ENCODE data around the gene INSIG1.
A peak's percentile ranks its signal among the peaks of the same experiment; 100 is the strongest.

The INSIG1 gene

DNA sequence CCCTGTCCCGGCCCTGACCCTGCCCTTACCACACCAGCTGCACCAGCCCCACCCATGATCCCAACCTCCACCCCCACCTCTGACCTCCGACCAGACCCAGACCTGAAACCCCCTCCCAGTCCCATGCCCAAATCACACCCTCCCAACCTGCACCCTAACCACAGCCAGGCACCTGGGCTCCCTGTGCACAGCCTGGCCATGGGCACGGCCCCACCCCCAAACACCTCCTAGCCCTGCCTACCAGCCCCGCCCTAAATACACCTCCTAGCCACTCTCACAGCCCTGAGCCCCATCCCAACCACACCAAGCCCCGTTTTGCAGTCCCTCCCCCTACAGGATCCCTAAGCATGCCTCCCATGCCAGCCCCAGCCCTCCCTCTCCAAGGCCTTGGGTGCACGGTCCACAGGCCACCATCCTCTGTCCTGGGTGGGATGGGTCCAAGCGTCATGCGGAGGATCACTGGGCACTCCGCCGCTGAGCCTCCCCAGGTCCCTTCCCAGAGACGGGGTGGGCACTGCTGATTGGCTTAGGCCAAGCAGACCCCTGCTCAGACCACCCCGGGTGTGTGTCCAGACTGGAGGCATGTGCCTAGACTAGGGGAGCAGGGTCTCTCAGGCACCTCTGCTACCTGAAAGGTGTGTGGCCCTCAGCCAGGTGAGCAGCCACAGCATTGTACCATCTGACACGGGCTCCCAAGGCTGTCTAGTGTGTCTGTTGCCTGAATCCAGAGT, 30.1 kb downstream of the INSIG1 start:
- DNase-seq (ENCODE audit: low read depth in 2 of 2) = no peak

DNA sequence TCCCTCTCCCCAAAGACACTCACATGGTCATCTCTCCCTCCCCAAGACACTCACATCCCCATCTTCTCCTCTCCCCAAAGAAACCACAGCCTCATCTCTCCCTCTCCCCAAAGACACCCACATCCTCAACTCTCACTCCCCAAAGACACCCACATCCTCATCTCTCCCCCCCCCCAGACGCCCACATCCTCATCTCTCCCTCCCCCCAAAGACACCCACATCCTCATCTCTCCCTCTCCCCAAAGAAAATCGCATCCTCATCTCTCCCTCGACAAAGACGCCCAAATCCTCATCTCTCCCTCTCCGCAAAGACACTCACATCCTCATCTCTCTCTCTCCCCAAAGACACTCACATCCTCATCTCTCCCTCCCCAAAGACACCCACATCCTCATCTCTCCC, 31.5 kb downstream of the INSIG1 start:
- DNase-seq (ENCODE audit: low read depth in 2 of 2) = no peak

DNA sequence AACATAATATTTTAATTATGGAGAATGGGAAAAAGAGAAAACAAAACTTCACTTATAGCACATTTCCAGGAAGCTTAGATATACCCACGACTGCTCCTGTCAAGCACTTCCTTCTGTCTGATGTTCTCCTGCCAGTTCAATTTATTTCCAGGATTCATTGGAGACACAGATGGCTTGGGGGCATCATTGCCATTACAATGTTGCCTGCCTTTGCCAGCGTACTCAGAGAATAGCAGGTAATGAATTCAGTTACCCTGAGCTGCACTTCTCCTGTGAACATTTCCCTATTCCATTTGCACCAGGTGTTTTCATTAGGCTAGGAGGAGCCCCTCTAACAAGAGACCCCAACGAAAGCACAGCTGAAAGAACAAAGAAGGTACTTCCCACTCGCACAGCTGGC, 33.7 kb downstream of the INSIG1 start:
- no peak for DNase-seq (ENCODE audit: low read depth in 2 of 2)

DNA sequence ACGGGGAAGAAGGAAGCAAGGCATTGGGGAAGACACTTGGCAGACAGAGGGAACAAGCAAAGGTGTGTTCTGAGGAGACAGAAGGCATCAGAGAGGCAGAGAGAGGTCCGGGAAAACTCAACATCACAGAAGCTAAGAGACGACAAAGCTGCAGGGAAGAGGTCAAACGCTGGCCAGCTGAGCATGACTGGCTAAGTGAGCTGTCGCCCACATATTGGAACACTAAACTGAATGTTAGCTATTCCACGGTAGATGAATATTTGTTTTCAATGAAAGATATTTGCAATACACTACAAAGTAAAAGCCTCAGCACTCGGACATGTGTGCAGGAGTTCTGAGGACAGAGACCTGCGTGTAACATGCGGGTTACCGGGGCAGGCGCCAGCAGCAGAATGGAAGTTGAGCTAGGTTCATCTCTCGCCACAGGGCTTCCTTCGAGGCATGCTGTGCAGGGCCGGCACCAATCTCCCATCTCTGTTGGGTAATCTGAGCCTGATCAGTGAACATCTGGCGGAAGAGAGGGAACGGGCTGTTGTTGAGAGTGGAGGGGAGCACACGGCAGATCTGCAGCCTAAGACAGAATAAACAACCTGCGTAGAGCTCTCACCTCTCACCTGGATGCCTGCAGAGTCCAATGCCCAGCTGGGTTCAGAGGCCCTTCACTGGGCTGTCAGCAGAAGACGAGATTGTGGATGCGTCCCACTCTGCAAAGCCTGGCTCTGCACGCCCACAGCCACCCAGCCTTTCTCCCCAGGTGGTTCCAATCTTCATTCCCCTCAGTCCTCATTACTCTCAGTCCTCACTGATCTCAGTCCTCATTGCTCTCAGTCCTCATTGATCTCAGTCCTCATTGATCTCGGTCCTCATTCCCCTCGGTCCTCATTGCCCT, 35.9 kb downstream of the INSIG1 start:
- no peak for DNase-seq (ENCODE audit: low read depth in 2 of 2)

DNA sequence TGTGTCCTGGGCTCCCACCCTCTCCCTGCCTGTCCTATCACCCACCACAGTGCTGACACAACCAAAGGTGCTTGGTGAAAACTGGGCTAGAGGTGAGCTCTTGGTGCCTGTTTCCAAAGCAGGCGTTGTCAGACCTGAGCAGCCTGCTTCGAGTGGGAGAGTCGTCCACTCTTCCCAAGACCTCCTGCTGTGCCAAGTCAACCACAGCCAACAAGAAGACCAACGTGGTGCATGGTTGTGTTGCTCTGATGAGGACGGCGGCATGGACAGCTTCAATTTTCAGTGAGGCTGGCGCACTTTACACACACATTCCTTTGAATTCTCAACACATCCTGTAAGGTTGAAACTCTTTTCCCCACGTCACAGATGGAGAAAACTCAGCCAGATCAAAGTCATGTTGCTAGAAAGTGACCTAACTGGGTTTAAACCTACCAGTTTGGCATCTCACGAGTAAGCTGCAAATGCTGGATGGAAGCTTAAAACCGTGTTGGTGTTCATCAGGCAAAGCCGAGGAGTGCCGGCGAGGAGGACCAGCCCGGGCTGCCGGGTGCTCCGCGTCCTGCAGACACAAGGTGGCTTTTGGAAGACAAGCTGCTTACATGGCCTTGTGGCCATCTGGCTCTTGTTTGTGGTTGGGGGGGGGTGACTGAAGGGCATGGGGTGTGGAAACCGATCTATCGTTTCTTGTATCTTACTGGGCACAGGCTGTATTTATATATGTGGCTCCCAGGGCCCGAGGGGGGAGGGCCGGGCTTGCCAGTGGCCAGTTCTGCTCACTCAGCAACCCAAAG, 39.3 kb downstream of the INSIG1 start:
- DNase-seq (ENCODE audit: low read depth in 2 of 2) = no peak

DNA sequence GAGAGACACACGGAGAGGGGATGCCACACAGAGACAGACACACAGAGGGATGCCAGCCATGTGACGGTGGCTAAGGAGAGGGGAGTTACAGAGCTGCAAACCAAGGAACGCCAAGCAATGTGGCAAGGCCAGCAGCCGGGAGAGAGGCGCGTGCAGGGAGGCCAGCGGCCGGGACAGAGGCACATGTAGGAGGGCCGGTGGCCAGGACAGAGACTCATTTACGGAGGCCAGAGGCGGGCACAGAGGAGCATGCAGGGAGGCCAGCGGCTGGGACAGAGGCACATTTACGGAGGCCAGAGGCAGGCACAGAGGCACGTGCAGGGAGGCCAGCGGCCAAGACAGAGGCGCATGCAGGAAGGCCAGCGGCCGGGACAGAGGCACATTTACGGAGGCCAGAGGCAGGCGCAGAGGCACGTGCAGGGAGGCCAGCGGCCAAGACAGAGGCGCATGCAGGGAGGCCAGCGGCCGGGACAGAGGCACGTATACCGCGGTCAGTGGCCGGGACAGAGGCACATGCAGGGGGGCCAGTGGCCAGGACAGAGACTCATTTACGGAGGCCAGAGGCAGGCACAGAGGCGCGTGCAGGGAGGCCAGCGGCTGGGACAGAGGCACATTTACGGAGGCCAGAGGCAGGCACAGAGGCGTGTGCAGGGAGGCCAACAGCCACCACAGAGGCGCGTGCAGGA, 40.4 kb downstream of the INSIG1 start:
- DNase-seq (ENCODE audit: low read depth in 2 of 2) = no peak

DNA sequence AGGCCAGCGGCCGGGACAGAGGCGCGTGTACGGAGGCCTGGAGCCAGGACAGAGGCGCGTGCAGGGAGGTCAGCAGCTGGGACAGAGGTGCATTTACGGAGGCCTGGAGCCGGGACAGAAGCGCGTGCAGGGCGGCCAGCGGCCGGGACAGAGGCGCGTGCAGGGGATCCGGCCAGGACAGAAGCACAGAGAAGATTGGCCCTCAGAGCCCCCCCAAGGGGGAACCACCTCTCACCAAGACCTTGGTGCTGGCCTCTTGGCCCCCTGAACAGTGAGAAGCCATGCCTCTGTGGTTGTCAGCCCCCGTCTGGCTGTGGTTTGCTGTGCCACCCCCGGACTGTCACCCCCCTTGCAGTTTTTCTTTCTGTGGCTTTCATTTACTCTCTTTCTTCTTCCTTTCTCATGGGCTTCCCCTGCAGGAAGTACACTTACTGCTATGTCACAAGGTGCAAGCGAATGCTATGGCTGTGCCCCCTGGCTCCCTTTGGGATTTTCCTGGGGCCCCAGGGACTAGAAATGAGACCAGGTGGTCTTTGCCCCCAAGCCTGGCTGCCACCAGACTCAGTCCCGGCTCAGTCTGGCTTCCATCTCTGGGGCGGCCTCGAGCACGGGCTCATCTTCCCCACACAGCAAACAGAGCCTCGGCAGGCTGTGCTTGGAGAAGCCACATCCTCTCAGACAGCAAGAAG, 41.1 kb downstream of the INSIG1 start:
- peak; percentile 13 to 21 for DNase-seq (ENCODE audit: low read depth in 2 of 2)

DNA sequence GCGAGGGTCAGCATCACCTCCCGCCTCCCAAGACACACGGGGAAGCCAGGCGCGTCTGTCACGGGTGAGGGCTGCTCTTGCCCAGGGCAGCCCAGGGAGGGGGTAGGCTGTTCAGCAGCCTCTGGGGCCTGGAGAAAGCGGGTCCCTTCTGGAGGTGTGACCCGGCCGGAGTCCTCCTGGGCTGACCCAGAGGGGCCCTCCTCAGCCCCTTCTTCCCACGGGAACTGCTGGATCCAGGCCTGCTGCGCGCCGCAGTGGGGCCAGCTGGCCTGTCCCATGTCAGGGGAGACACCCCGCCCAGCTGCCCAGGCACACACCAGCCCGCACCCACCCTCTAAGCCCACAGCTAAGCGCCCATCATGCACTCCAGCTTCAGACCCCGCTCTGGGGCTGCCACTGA, 41.8 kb downstream of the INSIG1 start:
- no peak for DNase-seq (ENCODE audit: low read depth in 2 of 2)

DNA sequence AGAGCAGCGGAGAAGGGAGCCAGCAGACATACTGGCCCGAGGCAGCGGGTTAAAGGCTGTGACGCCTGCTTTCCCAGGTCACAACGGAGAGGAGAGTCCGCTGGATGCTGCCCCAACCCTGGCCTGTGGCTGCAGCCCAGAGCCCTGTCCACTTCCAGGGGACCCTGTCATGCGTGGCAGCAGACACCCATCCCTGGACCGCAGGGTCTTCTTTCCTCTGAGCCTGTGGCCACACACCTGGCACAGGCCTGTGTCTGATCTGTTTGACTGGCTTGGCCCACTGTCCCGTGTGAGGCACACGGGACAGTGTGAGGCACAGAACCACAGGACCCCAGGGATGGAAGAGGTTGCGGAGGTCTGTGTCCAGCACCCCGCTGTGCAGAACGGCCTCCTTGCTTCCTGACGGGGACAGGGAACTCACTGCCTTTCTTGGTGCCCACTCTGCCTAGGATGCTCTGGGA, 42.4 kb downstream of the INSIG1 start:
- DNase-seq (ENCODE audit: low read depth in 2 of 2) = no peak

DNA sequence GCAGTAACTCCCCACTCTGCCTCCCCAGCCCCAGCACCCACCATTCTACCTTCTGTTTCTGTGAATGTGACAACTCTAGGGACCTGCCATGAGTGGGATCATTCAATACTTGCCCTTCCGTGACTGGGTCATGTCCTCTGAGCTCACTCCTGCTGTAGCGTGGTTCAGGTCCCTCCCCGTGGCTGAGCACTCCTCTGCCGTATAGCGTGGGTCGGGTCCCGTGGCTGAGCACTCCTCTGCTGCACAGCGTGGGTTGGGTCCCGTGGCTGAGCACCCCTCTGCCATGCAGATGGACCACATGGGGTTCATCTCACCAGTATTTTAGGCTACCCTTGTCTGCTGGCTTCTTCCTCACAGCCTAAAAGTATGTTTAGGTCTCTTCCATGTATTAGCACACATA, 43.0 kb downstream of the INSIG1 start:
- no peak for DNase-seq (ENCODE audit: low read depth in 2 of 2)

DNA sequence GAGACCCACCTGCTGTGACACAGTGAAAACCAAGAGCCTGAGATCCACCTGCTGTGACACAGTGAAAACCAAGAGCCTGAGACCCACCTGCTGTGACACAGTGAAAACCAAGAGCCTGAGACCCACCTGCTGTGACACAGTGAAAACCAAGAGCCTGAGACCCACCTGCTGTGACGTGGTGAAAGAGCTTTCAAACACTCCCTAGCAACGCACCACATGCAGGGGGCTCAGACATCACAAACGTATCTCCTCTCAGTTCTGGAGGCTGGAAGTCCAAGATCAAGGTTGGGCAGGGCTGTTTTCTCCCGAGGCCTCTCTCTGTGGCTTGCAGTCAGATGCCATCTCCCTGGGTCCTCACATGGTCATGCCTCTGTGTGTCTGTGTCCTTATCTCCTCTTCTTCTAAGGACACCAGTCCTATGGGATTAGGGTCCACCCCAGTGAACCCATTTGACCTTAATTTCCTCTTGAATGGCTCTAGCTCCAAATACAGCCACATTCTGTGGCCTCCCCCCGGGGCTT, 43.8 kb downstream of the INSIG1 start:
- DNase-seq (ENCODE audit: low read depth in 2 of 2) = no peak

DNA sequence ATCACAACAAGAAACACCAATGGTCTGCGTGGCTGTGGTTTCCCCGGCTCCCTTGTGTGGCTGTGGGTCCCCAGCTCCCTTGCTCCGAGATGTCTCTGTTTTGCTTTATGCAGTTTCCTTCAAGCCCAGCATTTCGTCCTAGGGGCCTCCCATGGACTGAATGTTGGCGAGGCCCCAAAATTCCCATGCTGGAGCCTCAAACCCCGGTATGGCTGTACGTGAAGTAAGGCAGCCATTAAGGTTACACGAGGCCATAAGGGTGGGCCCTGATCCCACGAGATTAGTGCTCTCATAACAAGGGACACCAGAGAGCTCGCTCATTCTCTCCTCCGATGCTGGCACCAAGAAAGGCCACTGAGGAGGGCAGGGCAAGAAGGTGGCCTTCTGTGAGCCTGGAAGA, 44.6 kb downstream of the INSIG1 start:
- no peak for DNase-seq (ENCODE audit: low read depth in 2 of 2)

DNA sequence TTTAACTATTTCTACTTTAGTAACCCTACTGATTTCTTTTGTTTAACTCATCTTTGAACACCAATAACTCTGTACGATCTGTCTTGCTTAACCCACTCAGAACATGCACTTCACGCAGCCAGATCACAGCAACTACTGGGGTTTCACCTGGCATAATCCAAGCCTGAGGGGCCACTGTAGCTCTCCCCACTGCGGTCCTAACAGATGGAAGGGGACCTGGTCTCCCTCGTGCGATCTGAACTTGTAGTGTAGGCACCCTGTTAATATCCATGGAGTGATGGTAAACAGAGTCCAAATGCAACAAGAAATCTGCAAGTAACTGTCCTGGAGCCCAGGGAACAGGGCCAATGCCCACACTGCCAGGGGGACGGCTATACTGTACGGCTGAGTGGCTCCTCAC, 45.5 kb downstream of the INSIG1 start:
- DNase-seq (ENCODE audit: low read depth in 2 of 2) = no peak

DNA sequence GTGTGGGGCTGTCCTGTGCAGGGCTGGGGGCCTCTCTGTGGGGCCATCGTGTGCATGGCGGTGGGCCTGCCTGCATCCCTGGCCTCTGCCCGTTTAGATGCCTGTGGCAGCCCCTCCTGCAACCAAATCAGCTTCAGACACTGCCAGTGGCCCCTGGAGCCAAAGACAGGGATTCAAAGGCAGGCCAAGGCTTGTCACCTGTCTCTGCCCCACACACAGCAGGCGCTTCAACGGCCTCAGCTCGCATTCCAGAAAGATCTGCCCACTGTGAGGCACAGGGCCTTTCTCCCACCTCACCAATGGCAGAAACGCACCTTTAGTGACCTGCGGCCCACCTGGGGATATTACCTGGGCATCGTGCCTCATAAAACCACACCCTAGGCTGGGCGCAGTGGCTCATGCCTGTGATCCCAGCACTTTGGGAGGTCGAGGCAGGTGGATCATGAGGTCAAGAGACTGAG, 46.0 kb downstream of the INSIG1 start:
- DNase-seq (ENCODE audit: low read depth in 2 of 2) = no peak

DNA sequence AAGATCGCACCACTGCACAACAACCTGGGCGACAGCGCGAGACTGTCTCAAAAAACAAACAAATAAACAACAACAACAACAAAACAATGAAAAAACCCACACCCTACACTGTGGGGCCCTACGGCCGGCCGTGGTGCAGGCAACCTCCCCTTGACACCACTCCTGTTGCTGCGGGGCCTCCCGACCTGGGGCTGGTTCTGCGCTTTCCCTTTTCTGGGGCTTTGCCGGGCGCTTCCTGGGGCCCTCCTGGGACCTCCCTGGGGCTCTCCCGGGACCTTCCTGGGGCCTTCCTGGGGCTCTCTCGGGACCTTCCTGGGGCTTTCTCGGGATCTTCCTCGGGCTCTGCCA, 46.6 kb downstream of the INSIG1 start:
- DNase-seq (ENCODE audit: low read depth in 2 of 2) = no peak

DNA sequence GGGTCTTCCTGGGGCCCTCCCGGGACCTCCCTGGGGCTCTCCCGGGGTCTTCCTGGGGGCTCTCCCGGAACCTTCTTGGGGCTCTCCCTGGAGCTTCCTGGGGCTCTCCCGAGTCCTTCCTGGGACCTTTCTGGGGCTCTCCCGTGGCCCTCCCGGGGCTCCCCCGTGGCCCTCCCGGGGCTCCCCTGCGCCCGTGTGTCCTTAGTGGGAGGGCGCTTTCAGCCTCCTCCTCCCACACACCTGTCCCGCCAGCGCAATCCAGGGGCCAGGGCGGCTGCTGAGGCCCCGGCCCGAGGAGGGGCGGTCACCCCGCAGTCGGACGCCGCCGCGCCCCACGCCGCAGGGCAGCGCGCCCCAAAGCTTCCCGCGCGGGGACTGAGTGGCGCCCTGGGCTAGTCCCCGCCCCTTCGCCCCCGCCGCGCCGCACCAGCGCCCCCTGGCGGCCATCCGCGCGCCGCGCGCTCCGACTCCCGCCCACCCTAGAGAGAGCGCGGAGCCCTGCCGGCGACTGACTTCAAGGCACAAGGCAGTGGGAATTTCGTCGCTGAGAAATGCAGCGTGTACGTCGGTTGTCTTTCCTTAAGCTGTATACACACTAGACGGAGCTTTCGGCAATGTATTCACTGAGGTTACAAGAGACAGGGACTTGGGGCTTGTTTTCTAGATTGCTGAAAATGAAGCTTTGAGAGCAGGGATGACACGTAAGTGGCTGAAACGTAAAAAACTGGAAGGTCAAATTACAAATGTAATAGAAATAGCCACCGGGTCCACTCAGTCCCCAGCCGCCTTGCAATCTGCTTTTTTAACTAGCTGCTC, 47.1 kb downstream of the INSIG1 start:
- DNase-seq (ENCODE audit: low read depth in 2 of 2) = peak; percentile 50 to 68

DNA sequence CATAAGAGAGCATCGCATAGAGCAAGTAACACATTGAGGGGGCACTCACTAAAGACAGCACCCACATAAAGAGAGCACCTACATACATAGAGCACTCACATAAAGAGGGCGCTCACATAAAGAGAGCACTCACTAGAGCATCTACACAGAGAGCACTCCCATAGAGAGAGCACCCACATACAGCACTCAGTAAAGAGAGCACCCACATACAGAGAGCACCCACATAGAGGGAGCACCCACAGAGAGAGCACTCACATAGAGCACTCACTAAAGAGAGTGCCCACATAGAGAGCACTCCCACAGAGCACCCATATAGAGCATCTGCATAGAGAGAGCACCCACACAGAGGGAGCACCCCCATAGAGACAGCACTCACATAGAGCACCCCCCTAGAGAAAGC, 47.8 kb downstream of the INSIG1 start:
- no peak for DNase-seq (ENCODE audit: low read depth in 2 of 2)

DNA sequence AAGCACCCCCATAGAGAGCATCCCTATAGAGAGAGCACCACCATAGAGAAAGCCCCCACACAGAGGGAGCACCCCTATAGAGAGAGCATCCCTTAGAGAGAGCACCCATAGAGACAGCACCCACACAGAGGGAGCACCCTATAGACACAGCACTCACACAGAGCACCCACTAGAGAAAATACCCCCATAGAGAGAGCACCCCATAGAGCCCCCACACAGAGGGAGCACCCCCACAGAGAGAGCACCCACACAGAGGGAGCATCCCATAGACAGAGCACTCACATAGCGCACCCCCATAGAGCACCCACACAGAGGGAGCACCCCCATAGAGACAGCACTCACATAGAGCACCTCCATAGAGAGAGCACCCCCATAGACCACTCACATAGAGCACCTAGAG, 48.6 kb downstream of the INSIG1 start:
- DNase-seq (ENCODE audit: low read depth in 2 of 2) = no peak

DNA sequence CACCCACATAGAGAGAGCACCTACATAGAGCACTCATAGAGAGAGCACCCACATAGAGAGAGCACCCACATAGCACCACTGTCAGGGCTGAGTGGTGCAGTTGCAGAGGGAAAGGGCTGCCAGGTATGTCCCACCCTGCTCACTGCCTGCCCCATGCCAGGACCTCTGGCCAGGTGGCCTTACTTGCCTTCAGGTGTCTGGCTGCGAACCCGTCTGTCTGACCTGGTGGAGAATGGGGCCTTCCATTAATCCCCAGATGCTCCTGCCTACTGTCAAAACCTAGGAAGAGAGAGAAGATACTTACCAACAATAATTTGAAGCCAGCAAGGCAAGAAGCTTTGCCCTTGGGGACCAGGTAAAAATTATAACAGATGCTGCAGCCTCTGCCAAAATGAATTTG, 51.1 kb downstream of the INSIG1 start:
- DNase-seq (ENCODE audit: low read depth in 2 of 2) = no peak
